Nephron progenitor cell (in vitro differentiated cells): Measurements from ENCODE around the gene TAF6.

Experiments
- DNase-seq: peaks from one replicate; pipeline ENCODE4 v3.0.0; 2021
- H3K27ac Mint-ChIP-seq: 2 replicates; pipeline ENCODE4 v1.8.0; 2021; ENCODE audit warnings: mild to moderate bottlenecking, moderate library complexity, mixed read lengths
- H3K27me3 Mint-ChIP-seq: 2 replicates; pipeline ENCODE4 v1.8.0; 2021; ENCODE audit warnings: mild to moderate bottlenecking, low read depth, mixed read lengths; ENCODE audit not compliant: poor library complexity
- H3K36me3 Mint-ChIP-seq: 2 replicates; pipeline ENCODE4 v1.8.0; 2021; ENCODE audit warnings: low read depth, mixed read lengths
- H3K4me1 Mint-ChIP-seq: 2 replicates; pipeline ENCODE4 v1.8.0; 2021; ENCODE audit warnings: mixed read lengths
- H3K4me3 Mint-ChIP-seq: 2 replicates; pipeline ENCODE4 v1.8.0; 2021; ENCODE audit warnings: mild to moderate bottlenecking, moderate library complexity, mixed read lengths
- H3K9me3 Mint-ChIP-seq: 2 replicates; pipeline ENCODE4 v1.8.0; 2021; ENCODE audit warnings: mild to moderate bottlenecking, moderate library complexity, mixed read lengths
- TF ChIP-seq, protein P1 (sequence below): fragments of 200-600 bp; sonication (generic); IDR thresholded peaks from 2 replicates; pipeline ENCODE4 v1.5.0; 2021; ENCODE audit warnings: antibody characterized with exemption

The TAF6 gene

DNA sequence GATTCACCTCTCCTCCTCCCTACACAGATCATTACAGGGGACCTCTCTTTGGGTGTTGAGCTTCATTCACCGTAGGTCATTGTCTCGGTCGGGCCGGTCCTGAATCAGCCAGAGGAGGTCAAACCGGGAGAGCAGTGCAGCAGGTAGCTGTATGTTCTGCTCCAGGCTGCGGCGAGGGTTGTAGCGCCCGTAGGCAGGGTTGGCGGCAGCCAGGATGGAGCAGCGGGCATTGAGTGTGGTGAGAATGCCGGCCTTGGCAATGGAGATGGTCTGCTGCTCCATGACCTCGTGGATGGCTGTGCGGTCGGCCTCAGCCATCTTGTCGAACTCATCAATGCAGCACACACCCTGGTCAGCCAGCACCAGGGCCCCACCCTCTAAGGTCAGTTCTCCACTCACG is 23.5 kb downstream of the TAF6 start:
- Mint-ChIP-seq H3K36me3 (peaks cover 91% of the 10 kb centered on the region), H3K4me1 (peaks cover 61% of the 10 kb centered on the region), H3K27me3 (peaks cover 3% of the 10 kb centered on the region), H3K4me3 (no peak overlapping the region), H3K27ac (peak overlapping the region; percentile 93), H3K9me3 (no peaks in the 10 kb centered on the region)
- no peak for DNase-seq
- TF ChIP-seq, protein P1, sequence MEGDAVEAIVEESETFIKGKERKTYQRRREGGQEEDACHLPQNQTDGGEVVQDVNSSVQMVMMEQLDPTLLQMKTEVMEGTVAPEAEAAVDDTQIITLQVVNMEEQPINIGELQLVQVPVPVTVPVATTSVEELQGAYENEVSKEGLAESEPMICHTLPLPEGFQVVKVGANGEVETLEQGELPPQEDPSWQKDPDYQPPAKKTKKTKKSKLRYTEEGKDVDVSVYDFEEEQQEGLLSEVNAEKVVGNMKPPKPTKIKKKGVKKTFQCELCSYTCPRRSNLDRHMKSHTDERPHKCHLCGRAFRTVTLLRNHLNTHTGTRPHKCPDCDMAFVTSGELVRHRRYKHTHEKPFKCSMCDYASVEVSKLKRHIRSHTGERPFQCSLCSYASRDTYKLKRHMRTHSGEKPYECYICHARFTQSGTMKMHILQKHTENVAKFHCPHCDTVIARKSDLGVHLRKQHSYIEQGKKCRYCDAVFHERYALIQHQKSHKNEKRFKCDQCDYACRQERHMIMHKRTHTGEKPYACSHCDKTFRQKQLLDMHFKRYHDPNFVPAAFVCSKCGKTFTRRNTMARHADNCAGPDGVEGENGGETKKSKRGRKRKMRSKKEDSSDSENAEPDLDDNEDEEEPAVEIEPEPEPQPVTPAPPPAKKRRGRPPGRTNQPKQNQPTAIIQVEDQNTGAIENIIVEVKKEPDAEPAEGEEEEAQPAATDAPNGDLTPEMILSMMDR: no peak

GRCh38 chr7:100095289-100095688 is 23.9 kb downstream of the TAF6 start:
- Mint-ChIP-seq H3K36me3 (peaks cover 95% of the 10 kb centered on the region), H3K9me3 (no peaks in the 10 kb centered on the region), H3K27ac (peak overlapping the region; percentile 93), H3K27me3 (peaks cover 3% of the 10 kb centered on the region), H3K4me3 (no peak overlapping the region), H3K4me1 (peaks cover 65% of the 10 kb centered on the region)
- TF ChIP-seq, protein P1: no peak
- no peak for DNase-seq

DNA sequence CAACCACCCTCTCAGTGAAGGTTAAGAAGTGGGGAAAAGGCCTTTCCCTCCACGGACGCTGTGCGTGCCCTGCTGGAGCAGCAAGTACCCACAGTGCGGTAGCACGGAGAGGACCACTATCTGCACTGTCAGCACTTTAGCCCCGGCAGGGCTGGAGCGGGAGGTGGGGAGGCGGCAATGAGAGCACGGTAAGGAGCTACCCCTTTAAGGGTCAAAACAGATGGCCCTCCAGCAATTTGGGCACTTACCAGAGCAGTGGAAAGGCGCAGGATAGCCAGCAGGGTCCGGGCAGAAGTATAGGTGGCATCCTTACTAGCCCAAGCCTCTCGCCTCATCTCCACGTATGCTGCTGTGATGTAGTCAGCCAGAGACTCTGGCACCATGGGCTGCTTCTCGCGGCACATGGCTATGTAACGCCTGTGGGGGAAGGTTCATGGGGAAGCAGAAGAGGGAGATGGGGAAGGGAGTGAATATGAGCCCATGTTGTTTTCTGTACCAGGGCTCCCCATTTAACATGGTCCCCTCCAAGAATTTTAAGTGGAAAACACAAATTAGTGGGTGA is 25.2 kb downstream of the TAF6 start:
- H3K27ac Mint-ChIP-seq: peak overlapping the region; percentile 87
- H3K4me3 Mint-ChIP-seq: no peak overlapping the region
- H3K36me3 Mint-ChIP-seq: peaks cover 90% of the 10 kb centered on the region
- H3K9me3 Mint-ChIP-seq: no peaks in the 10 kb centered on the region
- H3K4me1 Mint-ChIP-seq: peaks cover 63% of the 10 kb centered on the region
- H3K27me3 Mint-ChIP-seq: peaks cover 3% of the 10 kb centered on the region
- TF ChIP-seq, protein P1: no peak
- no peak for DNase-seq

- Mint-ChIP-seq H3K36me3 (peaks cover 85% of the 10 kb centered on the region), H3K9me3 (no peaks in the 10 kb centered on the region)
Observed at GRCh38 chr7:100093498-100093897, 25.7 kb downstream of the TAF6 start.

DNA sequence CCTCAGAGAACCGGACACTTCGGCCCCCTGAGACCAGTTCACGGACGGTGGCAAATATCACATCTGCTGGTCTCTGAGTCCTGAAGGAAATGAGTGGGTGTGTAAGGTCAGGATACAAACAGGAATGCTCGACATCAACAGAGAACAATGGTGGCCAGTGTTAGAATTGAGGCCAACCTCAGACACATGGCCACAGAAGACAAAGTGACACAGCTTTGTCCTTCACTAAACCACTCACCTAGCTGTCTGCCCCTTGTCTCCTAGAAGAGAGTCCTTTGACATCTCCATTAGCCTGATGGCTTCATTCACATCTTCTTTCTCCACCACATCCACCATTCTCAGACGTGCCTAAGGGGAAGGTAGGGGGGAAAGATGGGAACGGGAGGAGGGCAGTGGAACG is 26.1 kb downstream of the TAF6 start:
- no peaks in the 10 kb centered on the region for H3K27me3 Mint-ChIP-seq
- H3K36me3 Mint-ChIP-seq: peaks cover 80% of the 10 kb centered on the region
- DNase-seq: no peak
- peak overlapping the region; percentile 87 for H3K27ac Mint-ChIP-seq
- H3K4me1 Mint-ChIP-seq: peaks cover 59% of the 10 kb centered on the region
- TF ChIP-seq, protein P1: no peak
- no peaks in the 10 kb centered on the region for H3K9me3 Mint-ChIP-seq
- H3K4me3 Mint-ChIP-seq: no peak overlapping the region

More at GRCh38 chr7:100093498-100093897, 25.7 kb downstream of the TAF6 start:
- H3K27me3 Mint-ChIP-seq: peaks cover 3% of the 10 kb centered on the region
- H3K4me3 Mint-ChIP-seq: no peak overlapping the region
- peak overlapping the region; percentile 87 for H3K27ac Mint-ChIP-seq
- peaks cover 59% of the 10 kb centered on the region for H3K4me1 Mint-ChIP-seq
- TF ChIP-seq, protein P1: no peak
- DNase-seq: no peak

DNA sequence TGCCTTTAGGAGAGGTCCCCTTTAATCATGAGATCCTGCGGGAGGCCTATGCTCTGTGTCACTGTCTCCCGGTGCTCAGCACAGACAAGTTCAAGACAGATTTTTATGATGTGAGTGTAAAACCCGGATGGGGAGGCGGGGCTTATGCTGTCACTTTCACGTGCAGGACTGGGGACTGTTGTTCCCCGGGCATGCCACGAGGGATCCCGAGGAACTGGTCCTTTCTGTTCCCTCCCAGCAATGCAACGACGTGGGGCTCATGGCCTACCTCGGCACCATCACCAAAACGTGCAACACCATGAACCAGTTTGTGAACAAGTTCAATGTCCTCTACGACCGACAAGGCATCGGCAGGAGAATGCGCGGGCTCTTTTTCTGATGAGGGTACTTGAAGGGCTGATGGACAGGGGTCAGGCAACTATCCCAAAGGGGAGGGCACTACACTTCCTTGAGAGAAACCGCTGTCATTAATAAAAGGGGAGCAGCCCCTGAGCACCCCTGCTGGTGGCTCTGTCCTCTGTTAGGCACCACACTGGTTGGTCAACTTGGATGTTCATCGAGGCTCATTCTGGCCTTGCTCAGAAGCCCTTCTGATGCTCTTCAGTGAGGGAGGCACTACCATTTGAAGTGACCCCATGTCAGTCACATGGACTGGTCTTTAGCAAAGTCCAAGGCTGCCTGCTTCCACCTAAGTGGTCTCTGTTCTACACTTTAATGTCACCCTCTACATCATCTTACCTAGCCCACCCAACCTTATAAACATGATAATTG is 27.6 kb downstream of the TAF6 start:
- Mint-ChIP-seq H3K9me3 (no peaks in the 10 kb centered on the region), H3K36me3 (peaks cover 68% of the 10 kb centered on the region), H3K27me3 (no peaks in the 10 kb centered on the region), H3K4me3 (peak overlapping the region; percentile 28), H3K27ac (peak overlapping the region; percentile 87), H3K4me1 (peaks cover 54% of the 10 kb centered on the region)
- no peak for DNase-seq
- TF ChIP-seq, protein P1: no peak
